Tibial artery (tissue), 4 donors: ENCODE results near the gene PDCD2L.

Experiments
- DNase-seq, 2 donors: peaks; one replicate each; pipeline ENCODE4 v3.0.0-alpha.2; 2019
- H3K27ac ChIP-seq, 2 donors: fragments of 200-600 bp; sonication (generic) in 1 of 2; 1 replicate in 1 of 2; 2 replicates in 1 of 2; pipeline ENCODE4 v1.5.1; 2018 to 2019; ENCODE audit warnings: mild to moderate bottlenecking in 1 of 2
- H3K27me3 ChIP-seq, 2 donors: fragments of 200-600 bp; sonication (generic) in 1 of 2; one replicate each; pipeline versions ENCODE4 v1.5.1 to v1.6.0; 2016 to 2019
- H3K36me3 ChIP-seq, 3 donors: fragments of 200-600 bp; sonication (generic) in 2 of 3; one replicate each; pipeline ENCODE4 v1.5.1; 2016 to 2019; ENCODE audit warnings: mild to moderate bottlenecking in 2 of 3
- H3K4me1 ChIP-seq, 4 donors: fragments of 200-600 bp; sonication (generic) in 2 of 4; 1 replicate in 3 of 4; 2 replicates in 1 of 4; pipeline ENCODE4 v1.5.1; 2016 to 2019
- H3K4me3 ChIP-seq, 2 donors: fragments of 200-600 bp; sonication (generic) in 1 of 2; 1 replicate in 1 of 2; 2 replicates in 1 of 2; pipeline ENCODE4 v1.5.1; 2018 to 2019; ENCODE audit warnings: mild to moderate bottlenecking in 2 of 2
- H3K9me3 ChIP-seq, 3 donors: fragments of 200-600 bp; sonication (generic) in 1 of 3; one replicate each; pipeline ENCODE4 v1.5.1; 2016 to 2019
- CTCF ChIP-seq, 2 experiments: fragments of 200-600 bp in 1 of 2; fragments of 450-650 bp in 1 of 2; IDR thresholded peaks; one replicate each; pipeline ENCODE4 v1.5.1; 2017 to 2019; ENCODE audit warnings: antibody characterized with exemption in 2 of 2, mild to moderate bottlenecking in 1 of 2, moderate library complexity in 1 of 2
- intact Hi-C: fragments of 100-400 bp; cut with DNase I; formaldehyde crosslinking; loops from one replicate; pipeline ENCODE4 v1.15.0; 2023; ENCODE audit warnings: low total_unique reads

The PDCD2L gene

DNA sequence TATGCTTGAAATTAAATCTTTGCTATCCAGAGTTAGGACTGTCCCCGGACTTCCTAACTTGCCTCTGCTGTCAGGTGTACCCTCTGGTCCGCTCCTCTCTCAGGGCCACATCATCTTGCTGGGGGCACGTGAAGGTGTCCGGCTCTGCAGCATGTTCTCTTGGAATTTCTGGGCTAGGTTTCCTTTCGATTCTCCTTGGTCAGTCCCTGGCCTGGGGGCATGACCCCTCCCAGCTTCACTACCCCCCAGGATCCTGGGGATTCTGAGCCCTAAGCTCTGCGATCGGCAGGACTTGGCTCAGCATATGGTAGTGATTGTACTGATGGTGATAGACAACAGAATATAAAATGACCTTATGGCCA is 44.3 kb upstream of the PDCD2L start:
- DNase-seq: no peak
- Histone ChIP-seq H3K4me1 (peaks cover 0 to 19% (median 9%) of the 10 kb centered on the region in 4 donors), H3K9me3 (no peaks in the 10 kb centered on the region), H3K36me3 (peaks cover 6 to 11% (median 9%) of the 10 kb centered on the region in 3 donors), H3K27ac (peak overlapping the region; percentile 84 to 87), H3K27me3 (no peaks in the 10 kb centered on the region), H3K4me3 (peak overlapping the region; percentile 47 to 57)
- intact Hi-C loops: loop anchor here (5.0 kb wide), 2 partner anchors 42 to 142 kb away; partner anchors contain the start of gene PDCD2L
- no peak for TF ChIP-seq CTCF (IDR thresholded peaks at IDR 0.05)

DNA sequence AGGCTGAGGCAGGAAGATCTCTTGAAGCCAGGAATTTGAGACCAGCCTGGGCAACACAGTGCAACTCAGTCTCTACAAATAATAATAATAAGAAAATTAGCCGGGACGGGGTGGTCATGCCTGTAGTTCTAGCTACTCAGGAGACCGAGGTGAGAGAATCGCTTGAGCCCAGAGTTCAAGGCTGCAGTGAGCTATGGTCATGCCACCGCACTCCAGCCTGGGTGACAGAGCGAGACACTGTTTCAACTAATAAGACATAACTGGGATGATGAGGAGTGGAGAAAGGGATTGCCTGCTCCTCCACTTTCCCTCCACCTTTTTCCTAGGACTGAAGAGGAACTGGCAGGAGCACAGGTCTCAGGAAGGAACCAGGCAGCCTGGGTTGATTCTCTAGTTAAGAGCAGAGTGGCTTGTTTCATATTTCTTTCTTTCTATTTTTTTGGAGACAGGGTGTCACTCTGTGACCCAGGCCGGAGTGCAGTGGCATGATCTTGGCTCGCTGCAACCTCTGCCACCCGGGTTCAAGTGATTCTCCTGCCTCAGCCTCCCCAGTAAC is 43.8 kb upstream of the PDCD2L start:
- H3K27me3 ChIP-seq: no peaks in the 10 kb centered on the region
- peaks cover 0 to 21% (median 9%) of the 10 kb centered on the region in 4 donors for H3K4me1 ChIP-seq
- peaks cover under 1 to 6% (median 4%) of the 10 kb centered on the region in 3 donors for H3K36me3 ChIP-seq
- no peaks in the 10 kb centered on the region for H3K9me3 ChIP-seq
- intact Hi-C loops: loop anchor here (5.0 kb wide), 1 partner anchor 42 kb away; the partner anchor contains the start of gene PDCD2L
- H3K27ac ChIP-seq: peak overlapping the region; percentile 84 to 87
- no peak for TF ChIP-seq CTCF (IDR thresholded peaks at IDR 0.05)
- no peak overlapping the region for H3K4me3 ChIP-seq
- no peak for DNase-seq

GRCh38 chr19:34362679-34363069 is 41.5 kb upstream of the PDCD2L start:
- no peak overlapping the region for H3K27ac ChIP-seq
- intact Hi-C loops: loop anchor here (5.0 kb wide), 1 partner anchor 40 kb away; the partner anchor contains the start of gene PDCD2L

DNA sequence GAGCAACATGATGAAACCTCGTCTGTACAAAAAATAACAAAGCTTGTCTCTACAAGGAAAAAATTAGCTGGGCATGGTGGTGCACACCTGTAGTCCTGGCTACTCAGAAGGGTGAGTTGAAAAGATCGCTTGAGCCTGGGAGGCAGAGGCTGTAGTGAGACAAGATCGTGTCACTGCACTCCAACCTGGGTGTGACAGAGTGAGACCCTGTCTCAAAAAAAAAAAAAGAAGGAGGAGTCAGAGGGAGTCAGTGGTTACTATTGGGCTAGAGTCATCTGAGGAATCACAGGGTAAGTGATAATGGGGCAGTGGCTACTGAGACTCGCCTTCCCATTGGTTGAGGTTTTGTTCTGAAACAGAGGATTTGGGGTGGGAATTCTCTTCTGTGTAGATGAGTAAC is 41.1 kb upstream of the PDCD2L start:
- DNase-seq: no peak
- Histone ChIP-seq H3K27me3 (no peaks in the 10 kb centered on the region), H3K4me1 (peaks cover 0 to 41% (median 27%) of the 10 kb centered on the region in 4 donors), H3K4me3 (no peak overlapping the region), H3K36me3 (peaks cover 0 to 12% (median 6%) of the 10 kb centered on the region in 3 donors), H3K9me3 (no peaks in the 10 kb centered on the region), H3K27ac (no peak overlapping the region)
- TF ChIP-seq CTCF (IDR thresholded peaks at IDR 0.05): no peak
- intact Hi-C loops: loop anchor here (5.0 kb wide), 1 partner anchor 39 kb away; the partner anchor contains the start of gene PDCD2L

More at GRCh38 chr19:34362679-34363069, 41.5 kb upstream of the PDCD2L start:
- DNase-seq: no peak
- H3K27me3 ChIP-seq: no peaks in the 10 kb centered on the region
- no peak for TF ChIP-seq CTCF (IDR thresholded peaks at IDR 0.05)
- peaks cover 0 to 8% (median 2%) of the 10 kb centered on the region in 3 donors for H3K36me3 ChIP-seq
- H3K9me3 ChIP-seq: no peaks in the 10 kb centered on the region
- peaks cover 0 to 41% (median 26%) of the 10 kb centered on the region in 4 donors for H3K4me1 ChIP-seq
- no peak overlapping the region for H3K4me3 ChIP-seq

GRCh38 chr19:34363930-34364329 is 40.3 kb upstream of the PDCD2L start:
- Histone ChIP-seq H3K27ac (no peak overlapping the region), H3K4me1 (peaks cover 0 to 34% (median 23%) of the 10 kb centered on the region in 4 donors), H3K4me3 (no peak overlapping the region), H3K27me3 (no peaks in the 10 kb centered on the region), H3K36me3 (peaks cover 7 to 20% (median 15%) of the 10 kb centered on the region in 3 donors), H3K9me3 (no peaks in the 10 kb centered on the region)
- TF ChIP-seq CTCF (IDR thresholded peaks at IDR 0.05): no peak
- intact Hi-C loops: loop anchor here (5.0 kb wide), 1 partner anchor 38 kb away; the partner anchor contains the start of gene PDCD2L
- no peak for DNase-seq
